ENCODE results near the gene FKBP1B.
"Not testable (repeated sequence)": the region's sequence is repeated elsewhere in the genome, so short reads cannot be mapped to it uniquely, and the experiment has no call there.

The FKBP1B gene

DNA sequence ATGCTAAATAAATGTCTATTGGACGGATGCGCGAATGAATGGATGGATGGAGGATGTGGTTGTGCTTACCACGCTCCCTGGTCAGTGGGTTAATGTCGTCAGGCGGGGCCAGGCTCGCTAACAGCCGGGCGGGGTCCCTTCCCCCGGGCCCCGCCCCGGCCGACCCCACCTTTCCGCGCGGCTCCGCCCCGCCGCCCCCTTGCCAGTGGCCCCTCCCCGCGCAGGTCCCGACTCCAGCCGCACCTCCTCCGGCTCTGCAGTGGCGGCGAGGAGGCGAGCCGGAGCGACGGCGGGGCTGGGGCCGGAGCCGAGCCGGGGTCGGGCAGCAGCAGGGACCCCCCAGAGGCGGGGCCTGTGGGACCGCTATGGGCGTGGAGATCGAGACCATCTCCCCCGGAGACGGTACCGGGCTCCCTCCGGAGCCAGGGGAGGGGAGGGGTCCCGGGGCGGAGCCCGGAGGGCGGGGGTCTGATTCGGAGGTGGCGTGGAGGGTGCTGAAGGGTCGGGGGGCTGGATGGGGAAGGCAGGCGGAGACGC, at the start of gene FKBP1B:
Gene FKBP1B, plus strand, starts transcription at position 257 of the 537 bp plus-strand sequence. Its CDS starts 109 bp downstream, at position 366.
- peak; percentile 66 for DNase-seq

DNA sequence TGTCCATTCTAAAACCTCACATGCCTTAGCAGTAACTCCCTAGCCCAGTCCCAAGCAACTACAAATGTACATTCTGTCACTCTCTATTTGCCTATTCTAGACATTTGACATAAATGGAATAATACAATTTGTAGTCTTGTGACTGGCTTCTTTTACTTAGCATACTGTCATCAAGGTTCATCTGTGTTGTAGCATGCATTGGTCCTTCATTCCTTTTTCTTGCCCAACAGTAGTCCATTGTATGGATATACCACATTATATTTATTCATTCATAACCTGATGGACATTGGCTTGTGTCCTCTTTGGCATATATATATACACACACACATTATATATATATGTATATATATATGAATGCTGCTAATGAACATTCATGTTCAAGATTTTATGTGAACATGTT, 41.8 kb upstream of the FKBP1B start:
- DNase-seq = no peak

DNA sequence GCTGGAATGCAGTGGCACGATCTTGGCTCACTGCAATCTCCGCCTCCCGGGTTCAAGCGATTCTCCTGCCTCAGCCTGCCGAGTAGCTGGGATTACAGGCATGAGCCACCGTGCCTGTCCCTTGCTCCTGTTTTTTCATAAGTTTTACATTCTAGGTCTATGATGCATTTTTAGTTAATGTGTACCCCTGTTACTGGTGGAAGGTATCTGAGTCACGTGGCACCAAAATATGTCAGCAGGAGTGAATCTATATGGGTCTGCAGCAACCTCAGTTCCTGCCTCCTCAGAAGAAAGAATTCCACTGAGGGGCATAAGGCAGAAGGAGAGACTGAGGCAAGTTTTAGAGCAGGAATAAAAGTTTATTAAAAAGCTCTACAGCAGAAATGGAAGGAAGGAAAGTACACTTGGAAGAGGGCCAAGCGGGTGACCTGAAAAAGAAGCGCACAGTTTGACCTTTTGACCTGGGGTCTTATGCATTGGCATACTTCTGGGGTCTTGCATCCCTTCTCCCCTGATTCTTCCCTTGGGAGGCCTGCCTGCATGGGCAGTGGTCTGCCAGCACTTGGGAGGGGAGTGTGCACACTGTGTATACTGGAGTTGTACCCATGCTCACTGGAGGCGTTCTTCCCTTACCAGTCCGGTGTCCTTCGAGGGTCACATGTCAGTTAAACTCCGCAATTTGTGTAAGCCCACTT, 40.7 kb upstream of the FKBP1B start:
- no peak for DNase-seq

DNA sequence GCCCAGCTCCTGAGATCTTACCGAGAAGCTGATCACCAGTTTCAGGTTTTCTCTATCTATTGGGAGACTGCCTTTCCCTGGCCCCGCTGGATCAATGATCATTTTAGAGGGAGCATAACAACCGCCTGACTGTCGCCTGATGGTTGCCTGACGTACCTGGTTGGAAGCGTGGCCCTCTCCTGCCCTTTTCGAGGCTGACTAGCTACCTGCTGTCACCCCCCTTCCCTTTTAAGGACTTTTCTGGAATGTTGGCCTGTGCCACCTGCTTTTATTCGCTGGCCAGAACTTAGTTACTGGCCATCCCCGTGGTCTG, 40.2 kb upstream of the FKBP1B start:
- DNase-seq = no peak

DNA sequence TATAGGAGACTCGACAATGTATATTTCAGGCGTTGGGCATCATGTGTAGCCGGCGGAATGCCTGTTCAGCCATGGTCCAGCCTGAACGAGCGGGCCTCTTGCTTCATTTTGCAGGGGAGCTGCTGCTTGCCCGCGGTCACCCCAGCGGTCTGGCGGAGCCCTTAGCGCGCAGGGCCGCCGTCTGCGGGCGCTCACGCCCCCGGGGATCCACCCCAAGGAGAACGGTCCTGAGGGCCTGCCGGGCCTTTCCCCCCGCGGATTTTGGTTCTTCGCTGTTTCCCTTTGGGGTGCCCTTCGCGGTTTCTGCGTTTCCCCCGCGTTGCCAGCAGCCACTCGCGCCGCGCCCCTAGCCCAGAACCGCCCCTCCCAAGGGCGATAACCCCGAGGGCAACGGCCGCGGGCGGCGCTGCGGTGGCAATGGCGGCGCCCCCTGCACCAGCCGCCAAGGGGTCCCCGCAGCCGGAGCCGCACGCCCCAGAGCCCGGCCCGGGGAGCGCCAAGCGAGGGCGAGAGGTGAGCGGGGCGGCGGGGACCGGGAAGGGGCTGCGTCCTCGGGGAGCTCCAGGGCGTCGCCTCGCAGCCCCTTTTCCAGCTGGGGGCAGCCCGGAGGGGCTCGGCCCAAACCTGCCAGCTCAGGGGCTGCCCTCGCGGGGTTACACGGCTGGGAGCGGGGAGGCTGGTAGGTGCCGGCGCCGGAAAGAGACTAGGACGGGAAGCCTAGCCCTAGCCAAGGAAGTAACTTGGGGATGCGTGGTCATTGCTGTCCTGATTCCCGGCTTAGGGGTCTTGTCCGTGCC, 39.7 kb upstream of the FKBP1B start, which contains the start of gene MFSD2B:
Gene MFSD2B, plus strand, starts transcription at position 406 of the 797 bp plus-strand sequence. Its CDS starts 12 bp downstream, at position 418.
- DNase-seq = no peak

DNA sequence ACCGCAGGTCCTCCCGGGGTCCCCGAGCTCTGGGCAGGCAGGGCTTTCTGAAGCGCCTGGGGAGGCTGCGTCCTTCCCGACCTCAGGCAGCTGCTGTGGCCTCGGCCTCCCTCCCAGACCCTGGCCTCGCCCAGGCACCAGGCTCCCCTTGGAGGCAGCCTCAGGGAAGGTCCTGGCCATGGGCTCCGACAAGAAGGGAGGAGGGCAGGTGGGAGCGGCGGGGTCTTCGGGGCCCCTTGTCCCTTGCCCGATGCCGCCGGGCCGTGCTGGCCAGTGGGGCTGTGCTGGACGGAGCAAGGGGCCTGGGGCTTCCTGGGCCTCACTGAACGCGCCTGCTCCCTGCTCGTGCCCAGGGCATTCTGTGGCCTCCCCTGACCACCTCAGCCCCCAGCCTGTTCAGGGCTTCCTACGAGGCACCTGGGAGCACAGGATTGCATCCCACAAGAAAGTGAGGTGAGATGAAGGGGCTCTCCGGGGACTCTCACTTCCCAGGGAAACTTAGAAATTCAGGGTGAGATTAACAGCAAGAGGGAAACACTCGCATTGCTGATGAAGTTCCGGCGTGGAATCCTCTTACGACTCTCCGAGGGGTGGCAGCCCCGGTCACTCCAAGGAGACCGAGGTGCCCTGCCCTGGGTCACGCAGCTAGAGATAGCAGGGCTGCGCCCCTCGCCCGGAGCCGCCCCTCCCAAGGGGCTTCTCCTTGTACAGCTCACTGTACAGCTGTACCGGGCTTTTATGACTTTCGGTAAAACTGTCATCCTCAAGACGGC, 38.9 kb upstream of the FKBP1B start:
- no peak for DNase-seq

DNA sequence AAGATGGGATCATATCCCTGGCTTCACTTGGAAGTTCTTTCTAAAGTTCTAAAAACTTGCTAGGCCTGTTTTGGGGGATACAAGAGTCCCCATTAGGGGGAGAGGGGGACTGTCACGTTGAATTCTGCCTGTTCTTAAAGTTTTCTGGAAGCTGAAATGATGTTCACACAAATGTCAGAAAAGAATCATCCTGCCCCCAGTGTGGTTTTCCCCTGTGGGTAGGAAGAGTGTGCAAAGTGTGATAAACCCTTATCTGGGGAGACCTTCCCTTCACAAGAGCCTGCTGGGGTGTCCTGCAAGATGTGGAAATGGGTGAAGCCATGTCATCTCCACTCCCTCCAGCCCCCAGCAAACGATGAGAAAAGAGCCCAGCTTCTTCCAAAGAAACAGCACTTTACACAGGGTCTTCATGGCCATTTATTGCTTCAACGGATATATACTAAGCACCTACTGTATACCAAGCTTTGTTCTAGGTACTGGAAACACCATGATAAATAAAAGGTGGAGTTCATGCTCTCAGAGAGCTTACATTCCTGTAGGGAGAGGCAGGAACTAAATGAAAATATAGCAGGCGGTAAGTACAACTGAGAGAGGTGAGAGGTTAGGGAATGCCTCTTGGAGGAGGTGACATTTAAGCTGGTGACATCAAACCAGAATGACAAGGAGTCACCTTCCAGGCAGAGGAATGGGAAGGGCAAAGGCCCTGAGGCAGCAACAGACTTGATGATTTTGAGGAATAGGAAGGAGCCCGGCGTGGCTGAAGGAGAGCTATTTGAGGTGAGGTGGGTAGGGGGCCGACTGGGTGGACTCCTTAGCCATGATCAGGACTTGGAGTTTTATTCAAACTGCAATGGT, 38.1 kb upstream of the FKBP1B start:
- DNase-seq = no peak

DNA sequence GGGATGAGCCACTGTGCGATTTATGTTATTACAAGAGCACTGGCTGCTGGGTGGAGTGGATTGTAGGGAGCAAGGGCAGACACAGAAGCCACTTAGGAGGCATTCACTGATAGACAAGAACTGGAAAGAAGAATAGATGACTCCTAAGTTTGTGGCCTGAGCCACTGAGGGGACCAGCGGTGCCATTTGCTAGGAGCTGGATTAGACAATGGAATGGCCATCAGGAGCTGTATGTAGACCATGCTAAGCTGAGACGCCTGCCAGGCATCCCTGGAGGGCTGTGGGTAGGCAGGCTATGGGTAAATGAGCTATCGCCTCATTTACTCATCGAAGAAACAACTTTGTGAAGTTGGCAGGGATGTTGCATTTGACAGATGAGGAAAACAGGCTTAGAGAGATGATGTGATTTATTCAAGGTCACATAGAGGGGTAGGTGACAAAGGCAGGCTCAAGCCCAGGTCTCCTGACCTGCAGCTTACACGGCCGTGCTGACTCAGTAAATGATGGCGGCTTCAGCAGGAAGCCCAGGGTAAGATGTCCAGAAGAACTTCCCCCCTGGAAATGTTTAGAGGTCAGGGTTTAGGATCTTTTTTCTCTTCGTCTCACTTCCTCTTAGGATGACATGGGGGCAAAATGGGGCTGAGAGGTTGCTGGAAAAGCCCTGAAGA, 36.9 kb upstream of the FKBP1B start:
- no peak for DNase-seq

DNA sequence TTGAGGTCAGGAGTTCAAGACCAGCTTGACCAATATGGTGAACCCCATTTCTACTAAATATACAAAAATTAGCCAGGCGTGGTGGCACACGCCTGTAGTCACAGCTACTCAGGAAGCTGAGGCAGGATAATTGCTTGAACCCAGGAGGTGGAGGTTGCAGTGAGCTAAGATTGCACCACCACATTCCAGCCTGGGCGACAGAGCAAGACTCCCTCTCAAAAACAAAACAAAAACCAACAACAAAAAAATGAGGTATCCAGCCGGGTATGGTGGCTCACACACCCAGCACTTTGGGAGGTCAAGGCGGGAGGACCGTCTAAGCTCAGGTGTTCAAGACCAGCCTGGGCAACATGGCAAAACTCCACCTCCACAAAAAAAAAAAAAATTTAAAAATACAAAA, 34.6 kb upstream of the FKBP1B start:
- not testable (repeated sequence) for DNase-seq

DNA sequence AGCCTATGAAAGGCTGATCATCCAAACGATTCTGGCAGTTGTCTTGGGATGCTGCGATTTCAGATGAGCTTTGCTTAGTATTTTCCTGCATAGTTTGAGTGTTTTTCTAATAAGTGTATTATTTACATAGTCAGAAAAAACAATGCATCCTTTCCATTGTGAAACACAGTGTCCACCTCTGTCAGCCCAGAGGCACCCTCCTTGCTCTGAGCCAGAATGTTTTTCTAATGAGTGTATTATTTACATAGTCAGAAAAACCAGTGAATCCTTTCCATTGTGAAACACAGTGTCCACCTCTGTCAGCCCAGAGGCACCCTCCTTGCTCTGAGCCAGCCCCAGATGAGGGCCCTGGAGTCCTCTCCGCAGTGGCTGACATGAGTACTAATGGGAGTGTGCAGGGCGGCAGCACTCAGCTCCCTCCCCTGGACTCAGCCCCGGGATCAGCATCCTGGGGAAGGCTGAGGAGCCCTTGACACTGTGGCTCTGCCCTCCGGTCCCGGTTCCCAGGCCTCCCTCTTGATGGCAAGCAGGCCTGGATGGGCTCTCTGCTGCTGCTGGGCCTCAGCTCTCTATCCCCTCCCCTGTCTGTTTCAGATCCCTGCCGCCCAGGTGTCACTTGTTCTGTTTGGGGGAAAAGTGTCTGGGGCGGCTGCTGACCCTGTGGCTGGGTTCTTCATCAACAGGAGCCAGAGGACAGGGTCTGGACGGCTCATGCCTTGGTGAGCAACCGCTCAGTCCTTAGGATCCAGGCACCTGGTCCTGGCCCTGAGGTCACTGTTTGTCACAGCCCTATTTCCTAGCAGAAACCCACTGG, 33.8 kb upstream of the FKBP1B start:
- DNase-seq = no peak

DNA sequence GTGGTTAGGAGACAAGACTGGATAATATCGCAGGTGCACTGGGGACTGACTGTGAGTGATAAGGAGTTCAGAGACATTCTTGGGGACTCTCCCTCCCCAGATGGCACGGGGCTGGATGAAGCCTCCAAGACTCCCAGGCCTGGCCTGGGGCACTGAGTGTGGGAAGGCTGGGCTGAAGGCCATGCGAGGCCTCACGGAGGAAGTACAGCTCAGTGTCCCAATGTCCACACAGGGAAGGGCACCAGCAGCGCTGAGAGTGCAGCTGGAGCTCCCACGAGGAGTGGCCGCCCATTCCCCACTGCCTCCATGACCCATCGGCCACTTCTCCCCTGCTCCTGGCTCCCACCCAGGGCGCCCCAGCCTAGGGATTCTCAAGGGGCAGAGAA, 33.2 kb upstream of the FKBP1B start:
- DNase-seq = no peak

DNA sequence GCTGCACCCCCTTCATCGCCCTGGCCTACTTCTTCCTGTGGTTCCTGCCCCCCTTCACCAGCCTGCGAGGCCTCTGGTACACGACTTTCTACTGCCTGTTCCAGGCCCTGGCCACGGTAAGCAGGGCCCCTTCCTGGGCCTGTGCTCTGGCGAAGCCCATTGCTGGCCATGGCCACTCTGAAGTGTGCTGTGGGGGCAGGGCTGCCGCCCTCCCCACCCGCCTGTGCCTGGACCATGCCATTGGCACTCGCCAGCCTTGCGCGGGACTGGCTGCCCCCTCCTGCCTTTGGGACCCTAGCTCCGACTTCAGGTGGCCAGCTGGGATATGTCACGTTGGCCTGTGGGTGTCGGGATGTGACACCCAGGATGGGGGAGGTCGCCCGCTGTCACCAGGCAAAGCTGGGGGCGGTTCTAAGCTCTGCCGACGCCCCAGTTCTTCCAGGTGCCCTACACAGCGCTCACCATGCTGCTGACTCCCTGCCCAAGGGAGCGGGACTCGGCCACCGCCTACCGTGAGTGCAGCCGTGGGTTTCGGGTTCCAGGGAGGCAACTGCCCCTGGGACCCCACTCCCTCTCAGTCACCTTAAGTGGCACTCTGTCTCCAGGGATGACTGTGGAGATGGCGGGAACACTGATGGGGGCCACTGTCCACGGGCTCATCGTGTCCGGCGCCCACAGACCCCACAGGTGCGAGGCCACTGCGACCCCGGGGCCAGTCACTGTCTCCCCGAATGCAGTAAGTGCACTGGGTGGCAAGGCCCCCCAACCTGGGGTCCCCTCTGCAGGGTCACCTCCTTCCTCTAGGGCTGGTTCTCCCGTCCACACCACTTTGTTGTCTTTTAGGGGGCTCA, 32.5 kb upstream of the FKBP1B start:
- DNase-seq = no peak

DNA sequence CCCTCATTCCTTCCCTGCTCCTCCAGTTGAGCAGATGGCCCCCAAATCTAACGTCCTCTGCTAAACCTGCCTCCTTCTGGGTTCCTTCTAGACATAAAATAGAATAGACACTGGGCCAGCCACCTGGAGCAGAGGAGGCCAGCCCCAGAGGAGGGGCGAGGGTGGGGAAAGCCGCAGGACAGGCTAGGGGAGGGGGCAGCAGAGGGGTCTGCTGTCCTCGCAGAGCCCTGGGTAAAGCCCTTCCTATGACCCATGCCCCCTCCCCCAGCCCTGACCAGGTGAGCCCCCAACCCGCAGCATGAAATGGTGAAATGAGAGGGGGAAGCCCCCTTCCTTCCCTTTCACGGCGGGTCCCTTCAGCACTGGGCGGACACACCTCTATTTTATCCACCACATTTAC, 31.8 kb upstream of the FKBP1B start:
- no peak for DNase-seq

DNA sequence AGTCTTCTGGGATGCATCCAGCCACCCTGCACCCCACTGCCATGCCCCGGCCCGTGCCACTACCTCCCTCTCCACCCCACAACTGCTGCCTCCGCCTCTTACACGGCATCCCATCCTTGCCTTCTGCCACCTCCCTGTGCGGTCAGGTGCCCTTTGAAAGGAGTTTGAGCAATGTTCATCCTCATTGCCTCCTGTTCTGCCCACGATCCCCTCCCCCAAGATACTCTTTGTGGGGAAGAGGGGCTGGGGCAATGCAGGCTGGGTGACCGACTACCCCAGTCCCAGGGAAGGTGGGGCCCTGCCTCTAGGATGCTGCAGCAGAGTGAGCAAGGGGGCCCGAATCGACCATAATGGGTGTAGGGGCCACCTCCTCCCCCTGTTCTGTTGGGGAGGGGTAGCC, 31.3 kb upstream of the FKBP1B start:
- no peak for DNase-seq

DNA sequence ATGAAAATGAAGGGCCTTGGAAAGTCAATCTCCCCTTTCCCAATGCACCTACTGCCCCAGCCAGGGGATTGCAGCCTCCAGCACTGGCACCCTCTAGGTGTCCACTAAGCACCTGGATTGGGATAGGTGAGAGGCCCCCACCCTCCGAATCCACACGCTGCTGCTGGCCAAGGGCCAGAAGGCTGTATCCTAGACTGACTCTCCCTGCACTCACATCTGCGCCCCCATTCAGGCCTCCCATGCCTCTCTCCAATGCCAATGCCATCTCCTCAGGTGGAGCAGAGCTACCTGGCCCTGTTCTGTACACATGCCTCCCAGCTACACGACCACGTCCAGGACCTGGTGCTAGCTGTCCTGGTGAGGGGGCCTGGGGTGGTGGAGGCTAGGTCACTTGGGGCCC, 29.8 kb upstream of the FKBP1B start:
- DNase-seq = no peak

DNA sequence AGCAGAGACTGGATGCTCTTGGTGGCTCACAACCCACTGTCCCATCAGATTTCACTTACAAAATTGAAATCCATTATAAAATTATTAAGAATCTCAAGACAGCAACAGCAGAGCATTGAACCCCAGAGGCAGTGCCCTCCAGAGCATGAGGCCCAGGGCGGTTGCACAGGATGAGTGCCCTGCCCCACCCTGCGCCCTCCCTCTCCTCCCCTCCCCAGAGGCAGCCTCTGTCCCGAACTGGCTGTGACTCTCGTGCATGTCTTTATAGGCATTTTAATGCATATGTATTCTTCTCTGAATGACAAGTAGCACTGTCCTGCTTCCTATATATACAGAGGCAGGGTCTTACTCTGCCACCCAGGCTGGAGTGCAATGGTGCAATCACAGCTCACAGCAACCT, 29.3 kb upstream of the FKBP1B start:
- no peak for DNase-seq

DNA sequence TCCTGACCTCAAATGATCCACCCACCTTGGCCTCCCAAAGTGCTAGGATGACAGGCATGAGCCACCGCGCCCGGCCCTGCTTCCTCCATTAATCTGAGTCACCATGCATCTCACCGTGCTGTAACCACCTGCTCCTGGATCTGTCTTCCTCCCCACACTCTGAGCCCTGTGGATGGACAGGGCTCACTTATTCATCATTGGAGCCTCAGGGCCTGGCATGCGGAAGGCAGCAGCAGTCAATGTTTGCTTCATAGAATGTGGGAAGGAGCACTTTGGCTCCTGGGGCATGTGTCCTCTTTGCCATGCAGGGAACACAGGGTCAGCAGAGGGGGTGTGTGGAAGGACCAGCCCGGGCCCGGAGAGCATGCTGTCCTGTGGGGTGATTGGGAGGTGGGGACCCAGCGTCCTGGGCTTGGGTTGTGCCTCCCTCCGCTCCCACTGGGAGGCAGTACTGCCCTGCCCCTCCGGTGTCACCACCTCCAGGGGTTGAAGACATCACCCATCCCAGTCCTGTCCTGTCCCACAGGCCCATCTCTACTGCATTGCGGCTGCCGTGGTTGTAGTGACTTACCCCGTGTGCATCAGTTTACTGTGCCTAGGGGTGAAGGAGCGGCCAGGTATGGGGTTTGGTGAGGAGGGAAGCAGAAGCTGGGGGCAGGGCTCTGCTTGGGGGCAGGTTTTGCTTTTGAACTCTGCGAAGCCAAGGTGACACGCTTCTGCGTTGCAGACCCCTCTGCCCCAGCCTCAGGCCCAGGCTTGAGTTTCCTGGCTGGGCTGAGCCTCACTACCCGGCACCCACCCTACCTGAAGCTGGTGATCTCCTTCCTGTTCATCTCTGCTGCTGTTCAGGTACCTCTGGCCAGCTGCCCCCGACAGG, 28.2 kb upstream of the FKBP1B start:
- peak; percentile 15 for DNase-seq

DNA sequence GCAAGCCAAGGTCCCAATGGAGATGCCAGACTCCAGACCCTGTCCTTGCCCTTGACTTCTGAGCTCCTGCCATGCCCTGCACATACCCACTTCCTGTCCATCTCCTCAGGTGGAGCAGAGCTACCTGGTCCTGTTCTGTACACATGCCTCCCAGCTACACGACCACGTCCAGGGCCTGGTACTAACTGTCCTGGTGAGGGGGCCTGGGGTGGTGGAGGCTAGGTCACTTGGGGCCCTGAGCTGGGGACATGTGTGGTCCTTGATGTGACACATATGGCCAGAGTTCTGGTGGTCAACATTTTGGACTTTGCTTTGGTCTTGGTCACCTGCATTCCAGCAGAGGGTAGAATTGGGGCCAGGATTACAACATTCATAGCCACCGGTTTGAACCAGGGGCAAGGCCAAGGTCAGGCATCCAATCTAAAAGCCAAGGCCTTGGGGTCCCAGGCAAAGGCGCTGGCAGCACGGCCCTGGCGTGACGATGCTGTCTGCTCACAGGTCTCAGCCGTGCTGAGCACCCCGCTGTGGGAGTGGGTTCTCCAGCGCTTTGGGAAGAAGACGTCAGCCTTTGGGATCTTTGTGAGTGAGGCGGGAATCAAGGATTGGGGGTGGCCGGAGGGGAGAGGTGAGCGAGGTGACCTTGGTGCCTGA, 27.1 kb upstream of the FKBP1B start:
- DNase-seq = no peak
